TTC549 (cell line): Measurements from ENCODE around the gene PIK3R1.

Experiments used
- FAIRE-seq: peaks from 2 replicates; lab custom pipeline; 2012; peaks lifted over from hg19 to GRCh38; lab: Jason Lieb, UNC

The PIK3R1 gene

GRCh38 chr5:68331192-68332079, 115.9 kb downstream of the PIK3R1 start:
- no peak for FAIRE-seq

GRCh38 chr5:68332080-68332451, 116.5 kb downstream of the PIK3R1 start:
- no peak for FAIRE-seq

- FAIRE-seq: no peak
Measured at GRCh38 chr5:68332556-68332955, 117.0 kb downstream of the PIK3R1 start.

- FAIRE-seq: no peak
Measured at GRCh38 chr5:68333649-68334552, 118.3 kb downstream of the PIK3R1 start.

- no peak for FAIRE-seq
Measured at GRCh38 chr5:68334553-68334886, 119.0 kb downstream of the PIK3R1 start.

- no peak for FAIRE-seq
Measured at GRCh38 chr5:68335075-68335474, 119.5 kb downstream of the PIK3R1 start.

GRCh38 chr5:68336200-68336599, 120.6 kb downstream of the PIK3R1 start:
- no peak for FAIRE-seq

- no peak for FAIRE-seq
Measured at GRCh38 chr5:68337235-68337634, 121.7 kb downstream of the PIK3R1 start.

- FAIRE-seq: no peak
Measured at GRCh38 chr5:68339921-68340321, 124.4 kb downstream of the PIK3R1 start.

- FAIRE-seq: no peak
Measured at GRCh38 chr5:68341006-68341405, 125.5 kb downstream of the PIK3R1 start.

GRCh38 chr5:68342693-68343092, 127.1 kb downstream of the PIK3R1 start:
- no peak for FAIRE-seq

- FAIRE-seq: no peak
Measured at GRCh38 chr5:68343421-68343826, 127.9 kb downstream of the PIK3R1 start.

- no peak for FAIRE-seq
Measured at GRCh38 chr5:68344447-68345111, 129.0 kb downstream of the PIK3R1 start.

GRCh38 chr5:68345171-68345570, 129.6 kb downstream of the PIK3R1 start:
- no peak for FAIRE-seq

GRCh38 chr5:68345582-68345981, 130.0 kb downstream of the PIK3R1 start:
- FAIRE-seq: no peak

GRCh38 chr5:68347536-68347935, 132.0 kb downstream of the PIK3R1 start:
- FAIRE-seq: no peak

GRCh38 chr5:68348447-68349222, 133.1 kb downstream of the PIK3R1 start:
- no peak for FAIRE-seq

GRCh38 chr5:68350176-68350575, 134.6 kb downstream of the PIK3R1 start:
- FAIRE-seq: no peak
